HCT116 (cell line): ENCODE data around the gene CARD10. TPM values are rescaled to one million over a fixed set of nuclear protein-coding genes. Genes with fewer than 3 reads are reported as not detected.

Experiments
- ATAC-seq: fragments of 200-7000 bp; cut with Tn5 transposase; 2 replicates; pipeline ENCODE4 v1.9.1; 2020; ENCODE audit warnings: mild to moderate bottlenecking, moderate library complexity
- BruUV-seq: library from RNA; stranded (reverse); fragments of 400-500 nt; replicated peaks from 2 replicates; lab custom pipeline; 2021; lab: Mats Ljungman, UMichigan
- CTCF ChIA-PET: fragments of 300-600 bp; sonication (Branson Sonifier 250); formaldehyde crosslinking; loops from one replicate; lab custom pipeline; 2021; ENCODE audit warnings: antibody characterized with exemption; lab: Charles Lee
- POLR2A ChIA-PET: fragments of 300-600, 350-600 bp; sonication (Branson Sonifier 250); formaldehyde crosslinking; loops from one replicate; lab custom pipeline; 2021; ENCODE audit warnings: antibody characterized with exemption; lab: Charles Lee
- RAD21 ChIA-PET, 2 experiments: fragments of 300-600 bp; sonication (Branson Sonifier 250); formaldehyde crosslinking; loops; one replicate each; lab custom pipeline; 2023; ENCODE audit warnings: low total read pairs in 2 of 2; ENCODE audit not compliant: uncharacterized antibody in 2 of 2, unreplicated experiment in 2 of 2, low non-redundant PET in 1 of 2; lab: Charles Lee
- DNase-seq: peaks from one replicate; pipeline ENCODE4 v3.0.0-alpha.2; 2010; ENCODE audit warnings: low read depth, low spot score
- H2AFZ ChIP-seq: fragments of 200-600 bp; shearing (Covaris generic), sonication (generic); 2 replicates; pipeline ENCODE4 v1.6.1; 2017; ENCODE audit warnings: low read depth, mixed run types, mixed read lengths, antibody characterized with exemption, low read length; ENCODE audit not compliant: poor library complexity, severe bottlenecking
- H3K27ac ChIP-seq: 2 replicates; pipeline ENCODE4 v1.5.1; 2012; ENCODE audit warnings: low read depth, low read length
- H3K27me3 ChIP-seq: fragments of 200-600 bp; sonication (generic); 2 replicates; pipeline ENCODE4 v1.6.1; 2016; ENCODE audit warnings: mixed run types, low read length, mixed read lengths; ENCODE audit not compliant: insufficient read depth
- H3K36me3 ChIP-seq, 2 experiments: fragments of 200-500 bp in 1 of 2; fragments of 200-600 bp in 1 of 2; sonication (Bioruptor generic) in 1 of 2; sonication (generic) in 1 of 2; 2 replicates each; pipeline versions ENCODE4 v1.5.1 to v1.6.1; 2014 to 2016; ENCODE audit warnings: low read length in 2 of 2, inconsistent platforms in 1 of 2, mixed read lengths in 1 of 2, mixed run types in 1 of 2; ENCODE audit not compliant: insufficient read depth in 2 of 2, control insufficient read depth in 1 of 2
- H3K4me1 ChIP-seq, 2 experiments: fragments of 200-600 bp in 1 of 2; sonication (generic) in 1 of 2; 2 replicates each; pipeline versions ENCODE4 v1.5.1 to v1.6.1; 2012 to 2017; ENCODE audit warnings: low read length in 2 of 2, inconsistent platforms in 1 of 2, mild to moderate bottlenecking in 1 of 2, mixed read lengths in 1 of 2, mixed run types in 1 of 2, moderate library complexity in 1 of 2; ENCODE audit not compliant: insufficient read depth in 2 of 2, control insufficient read depth in 1 of 2
- H3K4me2 ChIP-seq: fragments of 200-600 bp; sonication (generic); 2 replicates; pipeline ENCODE4 v1.6.1; 2017; ENCODE audit warnings: mixed run types, low read length, mixed read lengths
- H3K4me3 ChIP-seq, 2 experiments: fragments of 200-600 bp in 1 of 2; sonication (generic) in 1 of 2; replicated peaks in 1 of 2; 2 replicates each; pipeline ENCODE4 v1.5.1; 2011 to 2016; ENCODE audit warnings: low read length in 2 of 2, control low read depth in 1 of 2, low read depth in 1 of 2, mild to moderate bottlenecking in 1 of 2, mixed read lengths in 1 of 2, mixed run types in 1 of 2
- H3K79me2 ChIP-seq: fragments of 200-600 bp; sonication (generic); 2 replicates; pipeline ENCODE4 v1.6.1; 2017; ENCODE audit warnings: mild to moderate bottlenecking, mixed run types, low read length, moderate library complexity, mixed read lengths; ENCODE audit not compliant: insufficient read depth
- H3K9ac ChIP-seq: fragments of 200-600 bp; sonication (generic); 2 replicates; pipeline ENCODE4 v1.6.1; 2016; ENCODE audit warnings: low read length, mixed read lengths
- H3K9me2 ChIP-seq: fragments of 200-600 bp; sonication (generic), shearing (Covaris generic); 2 replicates; pipeline ENCODE4 v1.6.1; 2017; ENCODE audit warnings: mixed run types, mild to moderate bottlenecking, moderate library complexity; ENCODE audit not compliant: insufficient read depth
- H3K9me3 ChIP-seq, 2 experiments: fragments of 200-500 bp in 1 of 2; fragments of 200-600 bp in 1 of 2; sonication (Bioruptor generic) in 1 of 2; sonication (generic) in 1 of 2; 2 replicates each; pipeline ENCODE4 v1.6.1; 2014 to 2017; ENCODE audit warnings: low read length in 2 of 2, mixed read lengths in 2 of 2, inconsistent platforms in 1 of 2, low read depth in 1 of 2, mild to moderate bottlenecking in 1 of 2, mixed run types in 1 of 2, moderate library complexity in 1 of 2; ENCODE audit not compliant: control insufficient read depth in 1 of 2, insufficient read depth in 1 of 2
- H4K20me1 ChIP-seq: fragments of 200-600 bp; sonication (generic), shearing (Covaris generic); 2 replicates; pipeline ENCODE4 v1.6.1; 2017; ENCODE audit warnings: mixed run types, mild to moderate bottlenecking, moderate library complexity; ENCODE audit not compliant: insufficient read depth
- CBX3 ChIP-seq: IDR thresholded peaks from 2 replicates; pipeline ENCODE4 v1.6.1; 2012; ENCODE audit warnings: low read depth
- CEBPB ChIP-seq: IDR thresholded peaks from 2 replicates; pipeline ENCODE4 v1.6.1; 2012; ENCODE audit warnings: low read depth
- EGR1 ChIP-seq: IDR thresholded peaks from 2 replicates; pipeline ENCODE4 v1.6.1; 2012; ENCODE audit warnings: low read depth
- ELF1 ChIP-seq: IDR thresholded peaks from 2 replicates; pipeline ENCODE4 v1.6.1; 2012; ENCODE audit warnings: low read depth, borderline replicate concordance
- EZH2 ChIP-seq: fragments of 200-600 bp; sonication (generic); IDR thresholded peaks from 2 replicates; pipeline ENCODE4 v1.6.1; 2017; ENCODE audit warnings: antibody characterized with exemption, mixed run types
- EZH2phosphoT487 ChIP-seq: fragments of 200-600 bp; IDR thresholded peaks from 2 replicates; pipeline ENCODE4 v1.6.1; 2018; ENCODE audit warnings: antibody characterized with exemption, borderline replicate concordance
- FOSL1 ChIP-seq: IDR thresholded peaks from 2 replicates; pipeline ENCODE4 v1.6.1; 2012; ENCODE audit warnings: low read depth
- JUND ChIP-seq: IDR thresholded peaks from 2 replicates; pipeline ENCODE4 v1.6.1; 2012
- POLR2A ChIP-seq: IDR thresholded peaks from 2 replicates; pipeline ENCODE4 v1.7.0; 2011; ENCODE audit warnings: borderline replicate concordance; ENCODE audit not compliant: insufficient read depth, insufficient read length; ENCODE audit errors: extremely low read depth
- POLR2AphosphoS5 ChIP-seq: IDR thresholded peaks from 2 replicates; pipeline ENCODE4 v1.6.1; 2011; ENCODE audit warnings: mild to moderate bottlenecking, low read depth, low read length, moderate library complexity
- SIN3A ChIP-seq: IDR thresholded peaks from 2 replicates; pipeline ENCODE4 v1.6.1; 2012; ENCODE audit warnings: low read depth
- TCF7L2 ChIP-seq: IDR thresholded peaks from 2 replicates; pipeline ENCODE4 v1.7.0; 2011; ENCODE audit warnings: borderline replicate concordance, inconsistent platforms; ENCODE audit not compliant: insufficient read depth, insufficient read length; ENCODE audit errors: extremely low read depth
- YY1 ChIP-seq: IDR thresholded peaks from 2 replicates; pipeline ENCODE4 v1.6.1; 2011; ENCODE audit warnings: low read length, low read depth, moderate library complexity, mild to moderate bottlenecking; ENCODE audit not compliant: insufficient replicate concordance; ENCODE audit errors: extremely low read depth
- intact Hi-C: fragments of 100-400 bp; cut with micrococcal nuclease; formaldehyde crosslinking; loops from 2 replicates; pipeline ENCODE4 v1.10.0; 2022
- total RNA-seq: library from RNA; stranded (reverse); gene quantifications from one replicate; pipeline ENCODE4 v1.2.1, GENCODE V29; 2021; ENCODE audit not compliant: unreplicated experiment
- TF ChIP-seq, protein P1 (sequence below): IDR thresholded peaks from 2 replicates; pipeline ENCODE4 v1.6.1; 2012; ENCODE audit warnings: low read depth
- TF ChIP-seq, protein P2 (sequence below): IDR thresholded peaks from 2 replicates; pipeline ENCODE4 v1.6.1; 2012
- TF ChIP-seq, protein P3 (sequence below): IDR thresholded peaks from 2 replicates; pipeline ENCODE4 v1.6.1; 2011; ENCODE audit warnings: mild to moderate bottlenecking, low read length, moderate library complexity; ENCODE audit not compliant: insufficient replicate concordance; ENCODE audit errors: extremely low read depth
- TF ChIP-seq, protein P4 (sequence below), 3 experiments: fragments of 200-600 bp in 1 of 3; sonication (generic) in 1 of 3; IDR thresholded peaks in 2 of 3; conservative IDR thresholded peaks in 1 of 3; 2 replicates each; pipeline ENCODE4 v1.5.1; 2012 to 2017; ENCODE audit warnings: low read depth in 2 of 3, low read length in 2 of 3, antibody characterized with exemption in 1 of 3, borderline replicate concordance in 1 of 3, control low read depth in 1 of 3, mild to moderate bottlenecking in 1 of 3, mixed read lengths in 1 of 3, mixed run types in 1 of 3, moderate library complexity in 1 of 3; ENCODE audit not compliant: insufficient read depth in 1 of 3
- TF ChIP-seq, protein P5 (sequence below): IDR thresholded peaks from 2 replicates; pipeline ENCODE4 v1.6.1; 2012

CARD10 gene
- total RNA-seq, 1 experiment from 2014 or later, result 32.0 TPM

DNA sequence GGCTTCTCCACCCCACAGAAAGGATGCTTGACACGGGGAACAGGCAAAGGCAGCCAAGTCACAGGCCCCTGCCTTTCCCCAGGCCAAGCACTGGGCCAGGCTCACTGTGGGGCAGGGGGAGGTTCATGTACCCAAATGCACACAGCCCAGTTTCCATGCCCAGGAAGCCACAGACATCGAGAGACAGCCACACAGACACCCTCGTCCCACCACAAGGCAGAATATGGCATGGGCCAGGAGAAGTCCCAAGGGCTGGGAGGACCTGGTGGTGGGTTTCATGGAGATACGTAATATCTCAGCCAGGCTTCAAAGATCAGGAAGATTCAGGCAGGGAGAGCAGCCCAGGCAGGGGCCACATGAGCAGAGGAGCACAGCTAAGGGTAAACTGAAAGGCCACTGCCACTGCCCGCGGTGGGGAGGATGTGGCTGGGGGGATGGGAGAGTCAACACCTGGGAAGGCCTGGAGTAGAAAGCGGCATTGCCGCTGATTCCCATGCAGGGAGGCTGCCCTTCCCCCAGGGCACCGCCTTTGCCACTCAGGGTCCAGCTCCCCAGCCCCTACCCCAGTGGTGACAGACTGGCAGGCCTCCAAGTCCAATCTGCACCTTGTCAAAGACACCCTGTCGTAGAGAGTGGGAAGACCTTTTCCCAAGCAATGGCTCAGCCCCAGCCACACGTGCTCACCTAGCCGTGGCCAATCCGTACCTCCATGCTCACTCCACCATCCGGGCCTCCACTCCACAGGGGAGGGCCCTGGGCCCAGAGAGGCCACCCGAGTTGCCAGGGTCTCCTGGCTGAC is 30.7 kb downstream of the CARD10 start:
- no peak for ATAC-seq
- Histone ChIP-seq H3K27ac (no peak overlapping the region), H3K4me1 (peaks cover 18 to 45% of the 10 kb centered on the region in 2 experiments), H3K79me2 (no peaks in the 10 kb centered on the region), H4K20me1 (no peaks in the 10 kb centered on the region), H3K27me3 (no peaks in the 10 kb centered on the region), H3K4me2 (no peak overlapping the region), H2AFZ (no peak overlapping the region)
- RAD21 ChIA-PET, result no interaction called here
- no peak for DNase-seq
- no TSS peak for BruUV-seq
- TF ChIP-seq FOSL1 (no peak), EGR1 (no peak), SIN3A (no peak), TCF7L2 (no peak), POLR2AphosphoS5 (no peak), JUND (no peak), YY1 (no peak), EZH2phosphoT487 (no peak), POLR2A (no peak), EZH2 (no peak), CEBPB (no peak), CBX3 (no peak), ELF1 (no peak)
- TF ChIP-seq, protein P1, sequence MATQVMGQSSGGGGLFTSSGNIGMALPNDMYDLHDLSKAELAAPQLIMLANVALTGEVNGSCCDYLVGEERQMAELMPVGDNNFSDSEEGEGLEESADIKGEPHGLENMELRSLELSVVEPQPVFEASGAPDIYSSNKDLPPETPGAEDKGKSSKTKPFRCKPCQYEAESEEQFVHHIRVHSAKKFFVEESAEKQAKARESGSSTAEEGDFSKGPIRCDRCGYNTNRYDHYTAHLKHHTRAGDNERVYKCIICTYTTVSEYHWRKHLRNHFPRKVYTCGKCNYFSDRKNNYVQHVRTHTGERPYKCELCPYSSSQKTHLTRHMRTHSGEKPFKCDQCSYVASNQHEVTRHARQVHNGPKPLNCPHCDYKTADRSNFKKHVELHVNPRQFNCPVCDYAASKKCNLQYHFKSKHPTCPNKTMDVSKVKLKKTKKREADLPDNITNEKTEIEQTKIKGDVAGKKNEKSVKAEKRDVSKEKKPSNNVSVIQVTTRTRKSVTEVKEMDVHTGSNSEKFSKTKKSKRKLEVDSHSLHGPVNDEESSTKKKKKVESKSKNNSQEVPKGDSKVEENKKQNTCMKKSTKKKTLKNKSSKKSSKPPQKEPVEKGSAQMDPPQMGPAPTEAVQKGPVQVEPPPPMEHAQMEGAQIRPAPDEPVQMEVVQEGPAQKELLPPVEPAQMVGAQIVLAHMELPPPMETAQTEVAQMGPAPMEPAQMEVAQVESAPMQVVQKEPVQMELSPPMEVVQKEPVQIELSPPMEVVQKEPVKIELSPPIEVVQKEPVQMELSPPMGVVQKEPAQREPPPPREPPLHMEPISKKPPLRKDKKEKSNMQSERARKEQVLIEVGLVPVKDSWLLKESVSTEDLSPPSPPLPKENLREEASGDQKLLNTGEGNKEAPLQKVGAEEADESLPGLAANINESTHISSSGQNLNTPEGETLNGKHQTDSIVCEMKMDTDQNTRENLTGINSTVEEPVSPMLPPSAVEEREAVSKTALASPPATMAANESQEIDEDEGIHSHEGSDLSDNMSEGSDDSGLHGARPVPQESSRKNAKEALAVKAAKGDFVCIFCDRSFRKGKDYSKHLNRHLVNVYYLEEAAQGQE, result no peak
- TF ChIP-seq, protein P2, sequence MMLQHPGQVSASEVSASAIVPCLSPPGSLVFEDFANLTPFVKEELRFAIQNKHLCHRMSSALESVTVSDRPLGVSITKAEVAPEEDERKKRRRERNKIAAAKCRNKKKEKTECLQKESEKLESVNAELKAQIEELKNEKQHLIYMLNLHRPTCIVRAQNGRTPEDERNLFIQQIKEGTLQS, result no peak
- TF ChIP-seq, protein P3, sequence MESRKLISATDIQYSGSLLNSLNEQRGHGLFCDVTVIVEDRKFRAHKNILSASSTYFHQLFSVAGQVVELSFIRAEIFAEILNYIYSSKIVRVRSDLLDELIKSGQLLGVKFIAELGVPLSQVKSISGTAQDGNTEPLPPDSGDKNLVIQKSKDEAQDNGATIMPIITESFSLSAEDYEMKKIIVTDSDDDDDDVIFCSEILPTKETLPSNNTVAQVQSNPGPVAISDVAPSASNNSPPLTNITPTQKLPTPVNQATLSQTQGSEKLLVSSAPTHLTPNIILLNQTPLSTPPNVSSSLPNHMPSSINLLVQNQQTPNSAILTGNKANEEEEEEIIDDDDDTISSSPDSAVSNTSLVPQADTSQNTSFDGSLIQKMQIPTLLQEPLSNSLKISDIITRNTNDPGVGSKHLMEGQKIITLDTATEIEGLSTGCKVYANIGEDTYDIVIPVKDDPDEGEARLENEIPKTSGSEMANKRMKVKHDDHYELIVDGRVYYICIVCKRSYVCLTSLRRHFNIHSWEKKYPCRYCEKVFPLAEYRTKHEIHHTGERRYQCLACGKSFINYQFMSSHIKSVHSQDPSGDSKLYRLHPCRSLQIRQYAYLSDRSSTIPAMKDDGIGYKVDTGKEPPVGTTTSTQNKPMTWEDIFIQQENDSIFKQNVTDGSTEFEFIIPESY, result no peak
- TF ChIP-seq, protein P4, sequence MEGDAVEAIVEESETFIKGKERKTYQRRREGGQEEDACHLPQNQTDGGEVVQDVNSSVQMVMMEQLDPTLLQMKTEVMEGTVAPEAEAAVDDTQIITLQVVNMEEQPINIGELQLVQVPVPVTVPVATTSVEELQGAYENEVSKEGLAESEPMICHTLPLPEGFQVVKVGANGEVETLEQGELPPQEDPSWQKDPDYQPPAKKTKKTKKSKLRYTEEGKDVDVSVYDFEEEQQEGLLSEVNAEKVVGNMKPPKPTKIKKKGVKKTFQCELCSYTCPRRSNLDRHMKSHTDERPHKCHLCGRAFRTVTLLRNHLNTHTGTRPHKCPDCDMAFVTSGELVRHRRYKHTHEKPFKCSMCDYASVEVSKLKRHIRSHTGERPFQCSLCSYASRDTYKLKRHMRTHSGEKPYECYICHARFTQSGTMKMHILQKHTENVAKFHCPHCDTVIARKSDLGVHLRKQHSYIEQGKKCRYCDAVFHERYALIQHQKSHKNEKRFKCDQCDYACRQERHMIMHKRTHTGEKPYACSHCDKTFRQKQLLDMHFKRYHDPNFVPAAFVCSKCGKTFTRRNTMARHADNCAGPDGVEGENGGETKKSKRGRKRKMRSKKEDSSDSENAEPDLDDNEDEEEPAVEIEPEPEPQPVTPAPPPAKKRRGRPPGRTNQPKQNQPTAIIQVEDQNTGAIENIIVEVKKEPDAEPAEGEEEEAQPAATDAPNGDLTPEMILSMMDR (IDR thresholded peaks at IDR 0.05 in 2 of 3, conservative IDR thresholded peaks at IDR 0.05 in 1 of 3; ENCODE audit: borderline replicate concordance in 1 of 3, insufficient read depth in 1 of 3, low read depth in 2 of 3, low read length in 2 of 3), result no peak
- TF ChIP-seq, protein P5, sequence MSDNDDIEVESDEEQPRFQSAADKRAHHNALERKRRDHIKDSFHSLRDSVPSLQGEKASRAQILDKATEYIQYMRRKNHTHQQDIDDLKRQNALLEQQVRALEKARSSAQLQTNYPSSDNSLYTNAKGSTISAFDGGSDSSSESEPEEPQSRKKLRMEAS, result no peak
- TF ChIP-seq, all 23 proteins: peak for 0
- peaks cover 0 to 7% of the 10 kb centered on the region in 2 experiments; a peak in 2 of 4 replicates for H3K36me3 ChIP-seq
- H3K9me3 ChIP-seq, result no peaks in the 10 kb centered on the region
- no peak overlapping the region for H3K4me3 ChIP-seq
- no peak overlapping the region for H3K9ac ChIP-seq
- no peaks in the 10 kb centered on the region for H3K9me2 ChIP-seq
- intact Hi-C loops, result no loop called here
- POLR2A ChIA-PET, result no interaction called here
- CTCF ChIA-PET, result interaction anchor here (1.5 kb wide), 1 partner anchor 16 kb away, joined by 3 read pairs; no protein-coding TSS in a partner anchor
